Tibial nerve (tissue), 3 donors: Measurements from ENCODE around the gene KIF21B.

Source experiments
- POLR2A ChIP-seq, 2 donors: fragments of 450-650 bp; IDR thresholded peaks; one replicate each; pipeline ENCODE4 v1.6.1; 2017; ENCODE audit warnings: antibody characterized with exemption in 2 of 2, mild to moderate bottlenecking in 2 of 2, moderate library complexity in 2 of 2
- TF ChIP-seq, protein P1 (sequence below), 5 experiments: fragments of 200-600 bp in 3 of 5; fragments of 450-650 bp in 2 of 5; sonication (generic) in 3 of 5; IDR thresholded peaks; one replicate each; pipeline ENCODE4 v1.5.1; 2016 to 2019; ENCODE audit warnings: antibody characterized with exemption in 5 of 5, mild to moderate bottlenecking in 3 of 5, moderate library complexity in 2 of 5

DNA sequence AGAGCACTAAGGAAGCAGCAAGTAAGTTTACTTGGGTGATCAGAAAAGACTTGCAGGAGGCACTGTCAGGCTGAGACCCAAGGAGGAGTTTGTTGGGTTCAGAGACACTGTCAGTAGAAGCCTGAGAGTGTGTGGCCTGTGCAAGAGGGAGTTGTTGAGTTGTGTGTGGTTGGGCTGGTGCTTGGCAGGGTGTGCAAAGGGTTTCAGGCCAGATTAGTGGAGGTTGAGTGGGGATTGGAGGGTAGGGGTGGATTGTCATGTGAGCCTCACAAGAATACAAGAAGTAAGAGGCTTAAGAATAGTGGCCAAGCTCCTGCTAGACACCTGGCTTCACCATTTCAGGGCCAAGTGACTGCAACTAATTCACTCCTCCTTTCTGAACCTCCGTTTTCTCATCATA, 8.9 kb upstream of the KIF21B start:
- TF ChIP-seq, protein P1, sequence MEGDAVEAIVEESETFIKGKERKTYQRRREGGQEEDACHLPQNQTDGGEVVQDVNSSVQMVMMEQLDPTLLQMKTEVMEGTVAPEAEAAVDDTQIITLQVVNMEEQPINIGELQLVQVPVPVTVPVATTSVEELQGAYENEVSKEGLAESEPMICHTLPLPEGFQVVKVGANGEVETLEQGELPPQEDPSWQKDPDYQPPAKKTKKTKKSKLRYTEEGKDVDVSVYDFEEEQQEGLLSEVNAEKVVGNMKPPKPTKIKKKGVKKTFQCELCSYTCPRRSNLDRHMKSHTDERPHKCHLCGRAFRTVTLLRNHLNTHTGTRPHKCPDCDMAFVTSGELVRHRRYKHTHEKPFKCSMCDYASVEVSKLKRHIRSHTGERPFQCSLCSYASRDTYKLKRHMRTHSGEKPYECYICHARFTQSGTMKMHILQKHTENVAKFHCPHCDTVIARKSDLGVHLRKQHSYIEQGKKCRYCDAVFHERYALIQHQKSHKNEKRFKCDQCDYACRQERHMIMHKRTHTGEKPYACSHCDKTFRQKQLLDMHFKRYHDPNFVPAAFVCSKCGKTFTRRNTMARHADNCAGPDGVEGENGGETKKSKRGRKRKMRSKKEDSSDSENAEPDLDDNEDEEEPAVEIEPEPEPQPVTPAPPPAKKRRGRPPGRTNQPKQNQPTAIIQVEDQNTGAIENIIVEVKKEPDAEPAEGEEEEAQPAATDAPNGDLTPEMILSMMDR (IDR thresholded peaks at IDR 0.05), result no peak
- TF ChIP-seq POLR2A (IDR thresholded peaks at IDR 0.05), result no peak
